PC-3 (cell line): ENCODE results near the gene GRIN2A. TPM values are rescaled to one million over a fixed set of nuclear protein-coding genes. Genes with fewer than 3 reads are reported as not detected.

Experiments
- ATAC-seq: fragments of 200-7000 bp; cut with Tn5 transposase; 2 replicates; pipeline ENCODE4 v1.9.1; 2020; ENCODE audit warnings: mild to moderate bottlenecking, moderate library complexity
- BruUV-seq: library from RNA; stranded (reverse); fragments of 400-500 nt; replicated peaks from 2 replicates; lab custom pipeline; 2021; lab: Mats Ljungman, UMichigan
- CTCF ChIA-PET: fragments of 300-600 bp; sonication (Branson Sonifier 250); formaldehyde crosslinking; loops from one replicate; lab custom pipeline; 2022; ENCODE audit warnings: antibody characterized with exemption; lab: Charles Lee
- POLR2A ChIA-PET: fragments of 300-600 bp; sonication (Branson Sonifier 250); formaldehyde crosslinking; loops from one replicate; lab custom pipeline; 2022; ENCODE audit warnings: antibody characterized with exemption; ENCODE audit not compliant: unreplicated experiment; lab: Charles Lee
- DNase-seq: peaks from one replicate; pipeline ENCODE4 v3.0.0-alpha.2; 2015
- H2AFZ ChIP-seq: fragments of 300-600 bp; sonication (generic); 2 replicates; pipeline ENCODE4 v1.6.0; 2016; ENCODE audit warnings: antibody characterized with exemption, low read length
- H3F3A ChIP-seq: fragments of 300-600 bp; sonication (generic); one replicate; pipeline ENCODE4 v1.6.0; 2017; ENCODE audit warnings: antibody characterized with exemption, low read length, control low read depth, mild to moderate bottlenecking; ENCODE audit not compliant: unreplicated experiment
- H3K27ac ChIP-seq: fragments of 300-600 bp; sonication (generic); 2 replicates; pipeline ENCODE4 v1.5.1; 2016; ENCODE audit warnings: mild to moderate bottlenecking, low read length
- H3K27me3 ChIP-seq: fragments of 300-600 bp; sonication (generic); 2 replicates; pipeline ENCODE4 v1.6.1; 2016; ENCODE audit warnings: low read length, mixed read lengths
- H3K36me3 ChIP-seq: fragments of 300-600 bp; sonication (generic); 2 replicates; pipeline ENCODE4 v1.6.1; 2016; ENCODE audit warnings: low read depth, mixed run types, low read length, mixed read lengths
- H3K4me1 ChIP-seq: fragments of 300-600 bp; sonication (generic); 2 replicates; pipeline ENCODE4 v1.5.1; 2016; ENCODE audit warnings: low read length; ENCODE audit not compliant: insufficient read depth
- H3K4me2 ChIP-seq: fragments of 300-600 bp; sonication (generic); 2 replicates; pipeline ENCODE4 v1.6.0; 2016; ENCODE audit warnings: low read length
- H3K4me3 ChIP-seq: fragments of 300-600 bp; sonication (generic); 2 replicates; pipeline ENCODE4 v1.5.1; 2016; ENCODE audit warnings: mild to moderate bottlenecking, low read length, mixed read lengths
- H3K79me2 ChIP-seq: fragments of 300-600 bp; sonication (generic); 2 replicates; pipeline ENCODE4 v1.6.1; 2017; ENCODE audit warnings: low read length, mixed read lengths
- H3K9ac ChIP-seq: fragments of 300-600 bp; sonication (generic); 2 replicates; pipeline ENCODE4 v1.6.0; 2016; ENCODE audit warnings: mild to moderate bottlenecking, low read length
- H3K9me2 ChIP-seq: fragments of 300-600 bp; sonication (generic); replicated peaks from 2 replicates; pipeline ENCODE4 v1.6.1; 2016; ENCODE audit warnings: mixed run types, low read length, mixed read lengths
- H3K9me3 ChIP-seq: fragments of 300-600 bp; sonication (generic); 2 replicates; pipeline ENCODE4 v1.6.1; 2016; ENCODE audit warnings: low read length, mixed read lengths
- H4K20me1 ChIP-seq: fragments of 300-600 bp; sonication (generic); 2 replicates; pipeline ENCODE4 v1.6.1; 2016; ENCODE audit warnings: low read length, mixed read lengths
- CTCF ChIP-seq: fragments of 300-600 bp; sonication (generic); conservative IDR thresholded peaks from 2 replicates; pipeline ENCODE4 v1.5.1; 2017; ENCODE audit warnings: antibody characterized with exemption, low read depth, mild to moderate bottlenecking, low read length
- EZH2 ChIP-seq: fragments of 300-600 bp; sonication (generic); IDR thresholded peaks from one replicate; pipeline ENCODE4 v1.6.1; 2017; ENCODE audit warnings: antibody characterized with exemption, mild to moderate bottlenecking, low read length; ENCODE audit not compliant: unreplicated experiment
- EZH2phosphoT487 ChIP-seq: fragments of 300-600 bp; sonication (generic); IDR thresholded peaks from 2 replicates; pipeline ENCODE4 v1.6.1; 2018; ENCODE audit warnings: mild to moderate bottlenecking, antibody characterized with exemption, low read length, borderline replicate concordance
- intact Hi-C: fragments of 100-400 bp; cut with micrococcal nuclease; formaldehyde crosslinking; loops from 2 replicates; pipeline ENCODE4 v1.9.0; 2023
- total RNA-seq: library from RNA; depleted of rRNA; stranded (reverse); fragments of >200 nt; gene quantifications from 2 replicates; pipeline ENCODE4 v1.2.3, GENCODE V29; 2014

GRIN2A gene
- total RNA-seq, 1 experiment from 2014 or later, result 0.04 TPM

- Histone ChIP-seq H4K20me1 (no peaks in the 10 kb centered on the region), H3K27ac (no peak overlapping the region), H2AFZ (no peak overlapping the region), H3K9me3 (no peaks in the 10 kb centered on the region), H3F3A (no peaks in the 10 kb centered on the region), H3K4me2 (no peak overlapping the region), H3K79me2 (no peaks in the 10 kb centered on the region), H3K9me2 (no peaks in the 10 kb centered on the region), H3K4me1 (no peaks in the 10 kb centered on the region), H3K4me3 (no peak overlapping the region), H3K9ac (no peak overlapping the region), H3K36me3 (no peaks in the 10 kb centered on the region), H3K27me3 (peaks cover 12% of the 10 kb centered on the region; the same call in 1 of the 2 replicates)
- ATAC-seq (no peak), DNase-seq (peak; percentile 8)
- ChIA-PET POLR2A (no interaction called here), CTCF (no interaction called here)
- no TSS peak for BruUV-seq
- TF ChIP-seq CTCF (no peak), EZH2 (no peak), EZH2phosphoT487 (no peak)
- intact Hi-C loops, result no loop called here
Observed at GRCh38 chr16:10228779-10229178, 46.6 kb upstream of the GRIN2A start.

- Histone ChIP-seq H3K4me3 (no peak overlapping the region), H3K9me2 (no peaks in the 10 kb centered on the region), H3K9me3 (no peaks in the 10 kb centered on the region), H3K27me3 (peaks cover 18% of the 10 kb centered on the region), H3K79me2 (no peaks in the 10 kb centered on the region), H3K4me2 (no peak overlapping the region), H3K27ac (no peak overlapping the region), H2AFZ (no peak overlapping the region), H3K4me1 (no peaks in the 10 kb centered on the region), H4K20me1 (no peaks in the 10 kb centered on the region), H3F3A (no peaks in the 10 kb centered on the region), H3K9ac (no peak overlapping the region), H3K36me3 (no peaks in the 10 kb centered on the region)
- intact Hi-C loops, result no loop called here
- ChIA-PET CTCF (no interaction called here), POLR2A (no interaction called here)
- BruUV-seq, result no TSS peak
- TF ChIP-seq EZH2phosphoT487 (no peak), CTCF (no peak), EZH2 (no peak)
- no peak for ATAC-seq
- DNase-seq, result no peak
Observed at GRCh38 chr16:10226987-10227306, 44.7 kb upstream of the GRIN2A start.

- ATAC-seq (no peak), DNase-seq (no peak)
- TF ChIP-seq EZH2, result no peak
- TF ChIP-seq CTCF, result no peak
- TF ChIP-seq EZH2phosphoT487, result no peak
- no TSS peak for BruUV-seq
- Histone ChIP-seq H3K27me3 (peaks cover 22% of the 10 kb centered on the region), H3K9me3 (no peaks in the 10 kb centered on the region), H3K36me3 (no peaks in the 10 kb centered on the region), H3K4me1 (no peaks in the 10 kb centered on the region), H3K4me3 (no peak overlapping the region), H3K79me2 (no peaks in the 10 kb centered on the region), H3F3A (no peaks in the 10 kb centered on the region), H4K20me1 (no peaks in the 10 kb centered on the region), H3K9me2 (no peaks in the 10 kb centered on the region), H3K27ac (no peak overlapping the region), H2AFZ (no peak overlapping the region), H3K9ac (no peak overlapping the region), H3K4me2 (no peak overlapping the region)
- ChIA-PET POLR2A (no interaction called here), CTCF (no interaction called here)
- intact Hi-C loops, result no loop called here
Observed at GRCh38 chr16:10226141-10226986, 44.1 kb upstream of the GRIN2A start.
